ENCODE data around the gene ALK. TPM values are rescaled to one million over a fixed set of nuclear protein-coding genes. Genes with fewer than 3 reads are reported as not detected.

Gene ALK
- total RNA-seq, 1 experiment from 2014 or later: not detected

DNA sequence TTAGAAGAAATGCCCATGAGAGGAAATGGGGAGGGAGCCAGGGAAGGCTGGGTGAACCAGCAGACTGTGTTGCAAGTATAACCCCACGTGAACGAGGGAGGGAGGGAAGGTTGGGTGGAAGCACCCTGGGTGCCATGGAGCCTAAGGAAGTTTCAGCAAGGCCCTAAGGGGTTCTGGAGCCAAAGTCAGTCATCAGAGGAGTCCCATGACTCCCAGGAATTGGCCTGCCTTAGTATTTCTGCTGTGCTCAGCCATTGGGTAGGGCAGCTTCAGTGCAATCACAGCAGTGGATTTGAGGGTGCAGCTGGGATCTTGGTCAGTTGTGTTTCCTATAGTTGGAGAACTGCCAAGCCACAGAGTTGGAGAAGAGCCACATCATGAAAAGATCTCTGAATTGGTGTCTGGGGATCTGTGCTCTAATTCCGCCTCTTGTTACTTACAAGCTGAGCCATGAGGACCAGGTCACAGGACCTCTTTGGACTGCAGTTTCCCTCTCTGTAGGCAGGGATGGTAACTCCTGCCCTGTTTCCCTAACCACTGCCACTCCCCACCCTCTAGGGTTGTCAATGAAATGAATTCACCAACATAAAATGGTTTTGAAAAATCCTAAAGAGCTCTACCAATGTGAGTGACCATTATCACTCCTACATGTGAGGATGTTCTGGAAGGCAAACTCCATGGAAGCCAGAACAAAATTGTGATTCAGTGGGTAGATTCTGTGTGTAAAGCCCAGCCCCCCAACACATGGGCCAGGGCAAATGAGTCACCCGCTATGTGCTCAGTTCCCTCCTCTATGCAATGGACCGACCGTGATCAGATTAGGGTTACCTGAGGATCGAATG is 697.3 kb downstream of the ALK start:
- H3K27me3 ChIP-seq: no peaks in the 10 kb centered on the region
- no peak overlapping the region for H3K4me3 ChIP-seq
- no peaks in the 10 kb centered on the region for H3K9me3 ChIP-seq
- H3K36me3 ChIP-seq: no peaks in the 10 kb centered on the region
- peak; percentile 56 for DNase-seq

DNA sequence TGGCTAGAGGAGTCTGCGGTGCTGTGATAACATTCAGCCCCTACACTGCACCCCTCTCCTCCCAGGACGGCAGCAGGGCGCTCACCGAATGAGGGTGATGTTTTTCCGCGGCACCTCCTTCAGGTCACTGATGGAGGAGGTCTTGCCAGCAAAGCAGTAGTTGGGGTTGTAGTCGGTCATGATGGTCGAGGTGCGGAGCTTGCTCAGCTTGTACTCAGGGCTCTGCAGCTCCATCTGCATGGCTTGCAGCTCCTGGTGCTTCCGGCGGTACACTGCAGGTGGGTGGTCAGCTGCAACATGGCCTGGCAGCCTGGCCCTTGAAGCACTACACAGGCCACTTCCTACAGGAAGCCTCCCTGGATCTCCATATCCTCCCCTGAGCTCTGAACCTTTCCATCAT is 698.1 kb downstream of the ALK start:
- H3K27me3 ChIP-seq: no peaks in the 10 kb centered on the region
- H3K9me3 ChIP-seq: no peaks in the 10 kb centered on the region
- no peaks in the 10 kb centered on the region for H3K36me3 ChIP-seq
- no peak overlapping the region for H3K4me3 ChIP-seq
- no peak for DNase-seq

DNA sequence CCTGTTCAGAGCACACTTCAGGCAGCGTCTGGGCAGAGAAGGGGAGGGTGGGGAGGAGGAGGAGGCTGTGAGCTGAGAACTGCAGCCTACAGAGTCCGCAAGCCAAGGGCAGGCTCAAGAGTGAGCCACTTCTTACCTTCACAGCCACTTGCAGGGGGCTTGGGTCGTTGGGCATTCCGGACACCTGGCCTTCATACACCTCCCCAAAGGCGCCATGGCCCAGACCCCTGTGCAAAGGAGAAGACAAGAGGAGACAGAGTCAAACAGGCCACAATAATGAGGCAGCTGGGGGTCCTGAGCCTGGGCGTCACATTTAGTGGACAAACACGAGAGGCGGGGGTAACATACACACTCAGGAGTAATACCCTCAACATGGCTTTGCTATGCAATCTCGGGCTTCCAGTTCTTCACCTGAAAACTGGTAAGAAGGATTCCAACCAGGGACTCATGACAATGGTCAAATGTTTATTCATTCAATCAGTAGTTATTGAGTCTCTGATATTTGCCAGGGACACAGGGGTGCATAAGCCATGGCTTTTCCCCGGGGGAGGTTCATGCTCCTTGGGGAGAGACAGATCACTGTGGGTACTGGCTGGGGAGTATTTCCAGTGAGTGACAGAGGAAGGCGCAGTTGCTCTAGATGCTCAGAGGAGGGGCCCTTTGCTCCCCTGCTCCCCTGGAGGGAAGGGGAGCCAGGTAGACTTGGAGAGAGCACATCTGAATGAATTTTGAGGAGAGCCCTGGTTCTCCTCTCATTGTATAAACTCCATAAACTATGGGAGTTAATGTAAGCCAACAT is 698.8 kb downstream of the ALK start:
- no peaks in the 10 kb centered on the region for H3K27me3 ChIP-seq
- no peak overlapping the region for H3K4me3 ChIP-seq
- no peaks in the 10 kb centered on the region for H3K36me3 ChIP-seq
- H3K9me3 ChIP-seq: no peaks in the 10 kb centered on the region
- DNase-seq: no peak

DNA sequence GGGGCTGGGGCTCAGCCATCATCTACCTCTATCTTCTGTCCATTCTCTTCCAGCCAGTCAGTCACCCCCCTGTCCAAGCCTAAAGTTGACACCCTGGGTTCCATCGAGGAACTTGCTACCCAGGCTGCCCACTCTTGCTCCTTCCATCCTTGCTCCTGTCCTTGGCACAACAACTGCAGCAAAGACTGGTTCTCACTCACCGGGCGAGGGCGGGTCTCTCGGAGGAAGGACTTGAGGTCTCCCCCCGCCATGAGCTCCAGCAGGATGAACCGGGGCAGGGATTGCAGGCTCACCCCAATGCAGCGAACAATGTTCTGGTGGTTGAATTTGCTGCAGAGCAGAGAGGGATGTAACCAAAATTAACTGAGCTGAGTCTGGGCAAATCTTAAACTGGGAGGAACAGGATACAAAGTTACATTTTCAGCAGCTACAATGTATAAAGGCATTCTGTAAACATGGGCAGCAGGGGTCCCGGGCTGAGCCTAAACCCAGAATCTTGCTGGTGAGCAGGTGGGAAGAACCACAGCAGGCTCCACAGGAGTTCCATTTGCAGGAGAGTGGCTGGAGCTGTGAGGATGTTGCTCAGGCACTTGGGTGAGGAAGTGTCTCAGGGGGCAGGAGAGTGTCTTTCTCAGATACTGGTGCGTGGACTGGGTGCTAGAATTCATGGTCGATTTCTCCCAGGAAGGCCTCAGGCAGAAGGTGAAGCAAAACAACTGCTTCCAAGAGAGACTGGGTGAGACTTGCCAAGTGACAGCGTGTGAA is 700.7 kb downstream of the ALK start:
- no peaks in the 10 kb centered on the region for H3K27me3 ChIP-seq
- H3K4me3 ChIP-seq: no peak overlapping the region
- H3K9me3 ChIP-seq: no peaks in the 10 kb centered on the region
- H3K36me3 ChIP-seq: no peaks in the 10 kb centered on the region
- DNase-seq: no peak

DNA sequence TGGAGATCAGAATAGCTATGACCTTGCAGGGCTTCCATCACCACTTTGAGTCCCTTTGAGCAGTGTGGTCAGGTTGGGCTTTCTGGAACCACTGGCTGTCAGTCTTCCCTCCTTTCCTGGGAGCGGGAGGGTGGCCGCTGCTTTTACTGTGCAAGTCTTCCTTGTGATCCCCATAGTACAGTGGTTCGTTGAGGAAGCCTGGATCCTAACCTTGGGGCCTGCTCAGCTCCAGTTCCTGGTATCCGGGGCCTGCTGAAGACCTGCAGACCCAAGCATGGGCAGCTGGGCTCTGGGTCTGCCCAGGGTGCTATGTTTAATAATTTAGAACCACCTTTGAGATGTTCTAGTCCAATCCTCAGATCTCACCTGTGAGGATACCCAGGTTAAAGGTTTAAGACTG is 702.0 kb downstream of the ALK start:
- Histone ChIP-seq H3K27me3 (no peaks in the 10 kb centered on the region), H3K9me3 (no peaks in the 10 kb centered on the region), H3K4me3 (no peak overlapping the region), H3K36me3 (no peaks in the 10 kb centered on the region)
- DNase-seq: no peak

DNA sequence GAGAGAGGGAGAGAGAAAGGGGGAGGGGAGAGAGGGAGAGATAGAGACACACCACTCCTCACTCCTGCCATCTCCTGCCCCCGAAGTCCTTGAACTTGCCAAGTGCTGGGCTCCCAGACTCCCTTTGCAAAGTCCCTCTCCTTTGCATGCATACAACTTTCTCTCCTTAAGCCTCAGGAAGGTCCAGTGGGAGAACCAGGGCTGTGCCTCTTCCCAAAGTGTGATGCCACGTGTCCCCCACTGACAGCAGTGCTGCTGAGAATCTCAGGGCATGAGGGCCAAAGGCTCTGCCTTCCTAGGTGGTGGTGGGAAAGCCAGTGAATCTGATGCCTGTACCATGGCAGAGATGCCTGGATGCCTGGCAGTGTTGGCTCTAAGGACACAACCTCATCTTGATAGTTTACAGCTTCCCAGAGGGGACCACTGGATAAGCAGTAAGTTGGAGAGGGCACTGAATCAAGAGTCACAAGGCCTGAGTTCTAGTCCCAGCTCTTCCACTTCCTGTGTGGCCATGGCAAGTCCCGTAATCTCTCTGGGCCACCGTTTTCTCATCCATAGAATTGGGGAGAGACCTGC is 702.7 kb downstream of the ALK start:
- H3K4me3 ChIP-seq: no peak overlapping the region
- no peaks in the 10 kb centered on the region for H3K36me3 ChIP-seq
- no peak for DNase-seq
- no peaks in the 10 kb centered on the region for H3K9me3 ChIP-seq
- H3K27me3 ChIP-seq: no peaks in the 10 kb centered on the region

DNA sequence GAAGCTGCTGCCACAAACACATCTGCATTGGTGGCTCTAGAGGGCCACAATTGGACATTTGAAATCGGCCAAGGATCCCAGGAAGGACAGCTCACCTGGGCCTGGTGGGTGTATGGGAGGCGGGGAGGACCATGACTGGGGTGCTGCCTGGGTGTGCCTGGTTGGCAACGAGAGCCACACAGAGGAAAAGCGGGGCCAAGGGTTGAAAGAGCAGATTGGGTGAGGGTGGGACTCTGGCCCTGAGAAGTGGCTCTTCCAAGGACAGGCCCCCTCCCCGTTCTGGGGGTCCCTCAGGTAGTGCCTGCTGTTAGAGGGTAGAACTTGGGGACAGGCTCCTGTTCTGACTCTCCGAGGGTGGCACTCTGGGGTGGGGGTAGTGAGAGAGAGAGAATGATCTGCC is 703.3 kb downstream of the ALK start:
- DNase-seq: no peak
- Histone ChIP-seq H3K36me3 (no peaks in the 10 kb centered on the region), H3K27me3 (no peaks in the 10 kb centered on the region), H3K9me3 (no peaks in the 10 kb centered on the region), H3K4me3 (no peak overlapping the region)

DNA sequence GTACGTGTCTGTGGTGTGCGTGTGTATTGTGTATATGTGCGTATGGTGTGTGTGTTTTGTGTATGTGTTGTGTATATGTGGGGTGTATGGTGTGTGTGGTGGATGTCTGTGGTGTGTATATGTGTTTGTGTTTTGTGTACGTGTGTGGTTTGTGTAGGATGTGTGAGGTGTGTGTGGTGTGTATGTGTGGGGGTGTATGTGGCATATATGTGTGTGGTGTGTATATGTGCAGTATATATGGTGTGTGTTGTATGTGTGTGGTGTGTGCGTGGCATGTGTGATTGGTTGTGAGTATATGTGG is 704.8 kb downstream of the ALK start:
- DNase-seq: no peak
- Histone ChIP-seq H3K36me3 (no peaks in the 10 kb centered on the region), H3K9me3 (no peaks in the 10 kb centered on the region), H3K27me3 (no peaks in the 10 kb centered on the region), H3K4me3 (no peak overlapping the region)

DNA sequence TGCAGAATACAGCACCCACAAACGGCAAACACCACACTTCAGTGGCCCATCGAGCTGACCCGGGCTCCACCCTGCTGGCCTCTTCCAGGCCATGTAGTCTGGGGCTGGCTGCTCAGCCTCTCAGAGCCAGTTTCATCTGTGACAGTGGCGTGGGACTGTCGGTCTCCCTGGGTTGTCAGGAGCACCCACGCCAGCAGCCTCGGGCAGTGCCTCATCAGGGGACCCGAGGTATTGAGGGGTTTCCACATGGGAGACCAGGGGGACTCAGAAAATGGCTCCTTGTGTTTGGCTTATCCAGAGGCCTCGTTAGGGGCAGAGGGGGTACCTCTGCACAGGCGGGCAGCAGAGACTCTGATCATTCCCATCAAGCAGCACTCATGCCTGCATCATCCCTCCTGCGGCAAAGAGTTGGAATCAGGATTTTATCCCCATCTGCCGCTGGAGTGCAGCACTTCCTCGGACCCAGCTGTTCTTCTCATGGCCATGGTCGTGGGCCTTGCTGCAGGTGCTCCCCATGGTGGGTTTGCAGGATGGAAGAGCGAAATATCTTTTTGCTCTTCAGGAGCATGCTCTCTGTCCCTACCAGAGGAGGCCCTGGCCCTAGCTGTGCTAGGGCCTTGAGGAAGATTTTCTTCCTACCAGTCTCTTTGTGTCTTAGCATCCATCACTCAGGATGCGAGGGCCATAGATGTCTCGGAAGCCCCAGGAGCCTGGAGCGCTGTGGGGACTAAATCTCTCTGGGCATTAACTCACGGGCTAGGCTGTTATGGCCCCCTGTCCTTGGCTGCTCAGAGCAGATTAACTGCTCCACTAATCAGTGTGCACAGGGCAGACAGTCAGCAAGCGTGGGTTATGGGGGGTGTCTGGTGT is 705.4 kb downstream of the ALK start:
- H3K9me3 ChIP-seq: no peaks in the 10 kb centered on the region
- no peaks in the 10 kb centered on the region for H3K36me3 ChIP-seq
- no peaks in the 10 kb centered on the region for H3K27me3 ChIP-seq
- no peak overlapping the region for H3K4me3 ChIP-seq
- no peak for DNase-seq

DNA sequence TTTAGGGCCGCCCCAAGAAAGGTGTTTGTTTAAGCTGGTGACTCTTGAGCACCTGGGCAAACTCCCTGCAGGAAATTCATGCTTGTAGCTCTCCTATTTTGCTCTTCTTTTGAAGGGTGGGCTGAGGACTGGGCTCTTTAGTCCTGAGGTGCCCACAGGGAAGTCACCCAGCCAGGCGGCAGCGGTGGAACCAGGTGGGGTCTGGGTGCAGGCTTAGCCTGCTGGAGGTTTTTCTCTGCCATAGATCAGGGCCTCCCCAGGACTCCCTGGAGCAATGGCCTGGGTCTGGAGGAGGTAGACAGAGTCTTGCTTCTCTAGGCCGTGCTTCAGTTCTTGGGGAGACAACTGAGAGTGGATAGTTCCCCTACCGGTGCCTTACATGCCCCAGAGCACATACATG is 706.3 kb downstream of the ALK start:
- no peak overlapping the region for H3K4me3 ChIP-seq
- H3K9me3 ChIP-seq: no peaks in the 10 kb centered on the region
- DNase-seq: no peak
- H3K27me3 ChIP-seq: no peaks in the 10 kb centered on the region
- no peaks in the 10 kb centered on the region for H3K36me3 ChIP-seq

DNA sequence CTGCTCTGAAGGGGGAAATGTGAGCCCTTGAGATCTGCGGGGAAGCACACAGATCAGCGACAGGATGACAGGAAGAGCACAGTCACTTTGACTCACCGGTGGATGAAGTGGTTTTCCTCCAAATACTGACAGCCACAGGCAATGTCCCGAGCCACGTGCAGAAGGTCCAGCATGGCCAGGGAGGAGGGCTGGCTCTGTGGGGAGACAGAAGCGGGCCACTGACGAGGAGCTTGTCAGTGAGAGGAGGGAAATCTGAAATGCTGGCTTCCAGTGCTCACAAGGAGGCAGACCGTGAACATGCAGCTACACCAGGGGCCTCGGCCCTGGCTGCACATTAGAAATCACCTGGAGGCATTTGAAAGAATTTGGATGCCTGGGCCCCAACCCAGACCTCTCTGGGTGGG is 707.5 kb downstream of the ALK start:
- Histone ChIP-seq H3K36me3 (no peaks in the 10 kb centered on the region), H3K9me3 (no peaks in the 10 kb centered on the region), H3K4me3 (no peak overlapping the region), H3K27me3 (no peaks in the 10 kb centered on the region)
- DNase-seq: no peak

DNA sequence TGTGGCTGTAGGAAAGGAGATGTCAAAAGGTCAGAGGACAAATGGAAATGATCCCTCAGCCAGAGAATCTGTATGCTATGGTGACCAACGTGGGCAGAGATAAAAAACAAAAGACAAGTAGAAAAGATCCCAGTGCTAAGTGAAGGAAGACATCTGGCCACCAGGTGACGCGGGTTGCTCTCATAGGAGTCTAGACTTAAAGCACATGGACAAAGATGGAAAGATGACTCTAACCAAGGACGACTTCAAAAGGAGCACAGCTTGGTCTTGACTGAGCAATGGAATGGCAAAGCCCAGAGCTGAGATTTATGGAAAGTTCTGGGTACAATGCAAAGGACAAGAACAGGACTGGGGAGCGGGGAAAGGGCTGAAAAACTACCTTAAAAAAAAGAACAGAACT is 709.4 kb downstream of the ALK start:
- no peaks in the 10 kb centered on the region for H3K27me3 ChIP-seq
- no peaks in the 10 kb centered on the region for H3K36me3 ChIP-seq
- H3K4me3 ChIP-seq: no peak overlapping the region
- no peak for DNase-seq
- H3K9me3 ChIP-seq: no peaks in the 10 kb centered on the region

DNA sequence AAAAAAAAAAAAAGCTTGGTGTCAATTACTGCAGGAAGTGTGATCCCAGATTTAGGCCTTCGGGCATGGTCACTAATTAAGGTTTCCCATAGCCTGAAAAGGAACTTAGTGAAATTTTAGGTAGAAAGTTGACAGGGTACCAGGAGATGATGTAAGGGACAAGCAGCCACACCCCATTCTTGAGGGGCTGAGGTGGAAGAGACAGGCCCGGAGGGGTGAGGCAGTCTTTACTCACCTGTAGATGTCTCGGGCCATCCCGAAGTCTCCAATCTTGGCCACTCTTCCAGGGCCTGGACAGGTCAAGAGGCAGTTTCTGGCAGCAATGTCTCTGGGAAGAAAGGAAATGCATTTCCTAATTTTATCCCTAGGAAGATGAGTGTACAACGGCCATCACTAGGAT is 711.8 kb downstream of the ALK start:
- Histone ChIP-seq H3K36me3 (no peaks in the 10 kb centered on the region), H3K4me3 (no peak overlapping the region), H3K9me3 (no peaks in the 10 kb centered on the region), H3K27me3 (no peaks in the 10 kb centered on the region)
- DNase-seq: no peak

DNA sequence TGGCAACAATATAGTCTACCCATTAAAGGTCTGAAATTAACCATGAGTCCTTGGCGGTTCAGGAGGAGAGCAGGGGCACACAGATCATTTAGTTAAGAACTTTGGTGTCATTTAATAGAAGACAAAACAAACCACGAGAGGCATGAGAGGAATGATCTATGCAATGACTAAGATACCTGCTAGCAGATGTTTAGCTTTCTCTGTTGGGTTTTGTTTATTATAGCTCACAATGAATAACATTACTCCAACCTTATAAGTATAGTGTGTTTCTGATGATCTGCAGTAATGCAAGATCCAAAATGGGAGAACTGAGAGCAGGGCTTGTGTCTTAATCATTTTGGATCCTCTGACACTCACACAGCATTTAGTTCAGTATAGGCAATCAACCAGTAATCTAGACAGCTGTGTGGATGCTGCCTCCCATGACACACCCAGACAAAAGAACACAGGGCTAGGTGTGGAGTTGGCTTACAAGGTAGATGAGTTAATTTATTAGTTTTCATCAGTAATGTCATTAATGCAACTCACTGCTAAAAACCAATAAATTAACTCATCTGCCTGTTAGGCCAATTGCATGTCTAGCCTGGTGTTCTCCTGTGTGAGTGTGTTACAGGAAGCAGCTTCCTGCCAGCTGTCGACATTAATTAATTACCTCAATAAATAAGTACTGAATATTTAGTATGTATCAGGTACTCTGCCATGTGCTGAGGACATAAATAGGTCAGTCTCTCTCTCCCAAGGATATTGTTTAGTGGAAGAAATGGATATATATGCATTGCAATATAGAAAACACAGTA is 713.8 kb downstream of the ALK start:
- DNase-seq: no peak
- Histone ChIP-seq H3K27me3 (no peaks in the 10 kb centered on the region), H3K4me3 (no peak overlapping the region), H3K36me3 (no peaks in the 10 kb centered on the region), H3K9me3 (no peaks in the 10 kb centered on the region)

DNA sequence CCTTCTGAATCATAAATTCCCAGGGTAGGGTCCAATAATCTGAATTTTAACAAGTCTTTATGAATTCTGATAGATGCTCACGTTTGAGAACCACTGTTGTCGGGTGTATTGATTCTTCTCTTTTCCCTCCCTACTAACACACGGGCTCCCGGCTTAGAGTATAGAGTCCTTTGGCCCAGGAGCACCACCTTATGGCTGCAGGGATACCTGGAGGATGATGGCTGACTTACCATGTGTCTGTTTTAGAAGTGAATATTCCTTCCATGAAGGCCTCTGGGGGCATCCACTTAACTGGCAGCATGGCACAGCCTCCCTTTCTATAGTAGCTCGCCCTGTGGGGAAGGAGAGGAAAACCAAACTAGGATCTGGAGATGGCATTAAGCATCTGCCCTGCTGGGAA is 714.4 kb downstream of the ALK start:
- no peaks in the 10 kb centered on the region for H3K36me3 ChIP-seq
- no peak overlapping the region for H3K4me3 ChIP-seq
- no peaks in the 10 kb centered on the region for H3K9me3 ChIP-seq
- no peaks in the 10 kb centered on the region for H3K27me3 ChIP-seq
- no peak for DNase-seq

All from MG63 (cell line).